ENCODE measurements around the gene PHETA1.

The PHETA1 gene

GRCh38 chr12:111334393-111334915 is 34.4 kb downstream of the PHETA1 start:
- H3K4me1 ChIP-seq (ENCODE audit: insufficient read depth, poor library complexity, severe bottlenecking), result no peaks in the 10 kb centered on the region
- H3K27me3 ChIP-seq (ENCODE audit: insufficient read depth, poor library complexity, severe bottlenecking), result no peaks in the 10 kb centered on the region
- ATAC-seq (ENCODE audit: low read depth) (no peak), DNase-seq (ENCODE audit: low spot score) (no peak)
- H3K4me3 ChIP-seq (ENCODE audit: severe bottlenecking), result no peak overlapping the region
- H3K36me3 ChIP-seq (ENCODE audit: low read depth), result no peaks in the 10 kb centered on the region
- H3K9me3 ChIP-seq (ENCODE audit: severe bottlenecking), result no peaks in the 10 kb centered on the region
- TF ChIP-seq, protein P1, sequence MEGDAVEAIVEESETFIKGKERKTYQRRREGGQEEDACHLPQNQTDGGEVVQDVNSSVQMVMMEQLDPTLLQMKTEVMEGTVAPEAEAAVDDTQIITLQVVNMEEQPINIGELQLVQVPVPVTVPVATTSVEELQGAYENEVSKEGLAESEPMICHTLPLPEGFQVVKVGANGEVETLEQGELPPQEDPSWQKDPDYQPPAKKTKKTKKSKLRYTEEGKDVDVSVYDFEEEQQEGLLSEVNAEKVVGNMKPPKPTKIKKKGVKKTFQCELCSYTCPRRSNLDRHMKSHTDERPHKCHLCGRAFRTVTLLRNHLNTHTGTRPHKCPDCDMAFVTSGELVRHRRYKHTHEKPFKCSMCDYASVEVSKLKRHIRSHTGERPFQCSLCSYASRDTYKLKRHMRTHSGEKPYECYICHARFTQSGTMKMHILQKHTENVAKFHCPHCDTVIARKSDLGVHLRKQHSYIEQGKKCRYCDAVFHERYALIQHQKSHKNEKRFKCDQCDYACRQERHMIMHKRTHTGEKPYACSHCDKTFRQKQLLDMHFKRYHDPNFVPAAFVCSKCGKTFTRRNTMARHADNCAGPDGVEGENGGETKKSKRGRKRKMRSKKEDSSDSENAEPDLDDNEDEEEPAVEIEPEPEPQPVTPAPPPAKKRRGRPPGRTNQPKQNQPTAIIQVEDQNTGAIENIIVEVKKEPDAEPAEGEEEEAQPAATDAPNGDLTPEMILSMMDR (IDR thresholded peaks at IDR 0.05; ENCODE audit: poor library complexity, severe bottlenecking), result no peak
- H3K27ac ChIP-seq (ENCODE audit: poor library complexity, severe bottlenecking), result no peak overlapping the region

DNA sequence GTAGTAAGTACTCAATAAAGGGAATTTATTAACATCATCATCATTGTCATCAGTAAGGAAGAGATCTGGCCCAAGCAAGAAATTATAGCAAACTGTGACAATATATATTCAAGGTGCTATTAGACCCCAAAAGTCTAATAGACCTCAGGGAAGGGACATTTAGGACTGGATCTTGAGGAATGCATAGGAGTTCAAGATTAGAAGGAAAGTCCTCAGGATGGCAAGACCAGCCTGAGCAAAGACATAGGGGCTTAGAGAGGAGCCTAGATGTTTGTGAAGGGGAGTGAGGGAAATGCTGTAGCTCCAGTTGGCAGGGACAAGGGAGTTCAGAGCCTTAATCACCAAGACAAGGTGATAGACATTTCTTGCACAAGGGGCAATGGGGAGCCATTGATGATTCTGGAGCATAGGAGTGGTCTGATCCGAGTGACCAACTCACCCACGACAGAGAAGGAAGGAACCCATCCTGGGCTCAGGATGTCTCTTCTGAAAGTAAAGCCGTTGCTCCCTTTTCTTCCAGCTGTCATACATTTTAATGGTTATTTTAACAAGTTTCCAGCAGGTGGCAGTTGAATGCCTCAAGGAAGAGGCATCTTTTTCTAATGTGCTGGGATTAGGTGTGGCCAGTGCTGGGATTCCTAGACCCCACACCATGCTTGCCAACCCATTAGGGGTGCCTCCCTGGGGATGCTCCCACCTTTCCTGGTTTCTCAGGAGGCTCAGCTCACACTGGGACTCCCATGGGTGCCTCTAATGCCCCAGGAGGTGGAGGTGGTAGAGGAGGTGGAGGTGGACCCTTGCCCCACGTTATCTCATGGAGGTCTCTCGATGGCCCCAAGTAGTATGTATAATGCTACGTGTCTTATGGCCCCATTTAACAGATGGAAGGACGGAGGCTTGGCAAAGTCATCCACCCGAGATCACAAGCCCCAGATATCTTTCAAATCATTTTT is 37.8 kb downstream of the PHETA1 start:
- no peaks in the 10 kb centered on the region for H3K36me3 ChIP-seq (ENCODE audit: low read depth)
- no peaks in the 10 kb centered on the region for H3K4me1 ChIP-seq (ENCODE audit: insufficient read depth, poor library complexity, severe bottlenecking)
- H3K27ac ChIP-seq (ENCODE audit: poor library complexity, severe bottlenecking), result no peak overlapping the region
- DNase-seq (ENCODE audit: low spot score) (no peak), ATAC-seq (ENCODE audit: low read depth) (peak; percentile 62)
- TF ChIP-seq, protein P1 (IDR thresholded peaks at IDR 0.05; ENCODE audit: poor library complexity, severe bottlenecking), result peak; percentile 67
- no peak overlapping the region for H3K4me3 ChIP-seq (ENCODE audit: severe bottlenecking)
- no peaks in the 10 kb centered on the region for H3K27me3 ChIP-seq (ENCODE audit: insufficient read depth, poor library complexity, severe bottlenecking)
- H3K9me3 ChIP-seq (ENCODE audit: severe bottlenecking), result no peaks in the 10 kb centered on the region

GRCh38 chr12:111328138-111328537 is 40.8 kb downstream of the PHETA1 start:
- TF ChIP-seq, protein P1 (IDR thresholded peaks at IDR 0.05; ENCODE audit: poor library complexity, severe bottlenecking), result no peak
- no peaks in the 10 kb centered on the region for H3K36me3 ChIP-seq (ENCODE audit: low read depth)
- no peak overlapping the region for H3K27ac ChIP-seq (ENCODE audit: poor library complexity, severe bottlenecking)
- no peak for ATAC-seq (ENCODE audit: low read depth)
- no peak for DNase-seq (ENCODE audit: low spot score)
- no peaks in the 10 kb centered on the region for H3K9me3 ChIP-seq (ENCODE audit: severe bottlenecking)
- no peaks in the 10 kb centered on the region for H3K27me3 ChIP-seq (ENCODE audit: insufficient read depth, poor library complexity, severe bottlenecking)
- no peak overlapping the region for H3K4me3 ChIP-seq (ENCODE audit: severe bottlenecking)
- no peaks in the 10 kb centered on the region for H3K4me1 ChIP-seq (ENCODE audit: insufficient read depth, poor library complexity, severe bottlenecking)

DNA sequence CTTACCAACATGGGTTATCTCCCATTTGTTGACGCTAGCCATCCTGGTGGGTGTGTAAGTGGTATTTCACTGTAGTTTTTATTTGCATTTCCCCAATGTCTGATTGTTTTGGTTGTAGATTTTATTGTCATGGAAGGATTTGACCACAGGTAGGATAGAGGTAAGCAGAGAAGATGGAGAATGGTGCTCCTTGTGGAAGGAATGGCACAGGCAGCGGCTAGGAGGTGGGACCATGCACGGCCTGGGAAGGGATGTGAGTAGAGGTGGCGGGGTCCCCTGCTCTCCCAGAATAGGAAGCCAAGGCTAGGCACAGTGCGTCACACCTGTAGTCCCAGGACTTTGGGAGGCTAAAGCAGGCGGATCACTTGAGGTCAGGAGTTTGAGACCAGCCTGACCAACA is 41.4 kb downstream of the PHETA1 start:
- ATAC-seq (ENCODE audit: low read depth), result no peak
- Histone ChIP-seq H3K27me3 (ENCODE audit: insufficient read depth, poor library complexity, severe bottlenecking) (no peaks in the 10 kb centered on the region), H3K36me3 (ENCODE audit: low read depth) (no peaks in the 10 kb centered on the region), H3K4me3 (ENCODE audit: severe bottlenecking) (no peak overlapping the region), H3K9me3 (ENCODE audit: severe bottlenecking) (no peaks in the 10 kb centered on the region), H3K27ac (ENCODE audit: poor library complexity, severe bottlenecking) (no peak overlapping the region), H3K4me1 (ENCODE audit: insufficient read depth, poor library complexity, severe bottlenecking) (no peaks in the 10 kb centered on the region)
- TF ChIP-seq, protein P1 (IDR thresholded peaks at IDR 0.05; ENCODE audit: poor library complexity, severe bottlenecking), result no peak
- DNase-seq (ENCODE audit: low spot score), result no peak

Measured in RWPE2 (cell line).